Right ventricle myocardium superior (tissue), 1 donor: ENCODE measurements around the gene ACTRT2. TPM values are rescaled to one million over a fixed set of nuclear protein-coding genes. Genes with fewer than 3 reads are reported as not detected.

Source experiments
- ATAC-seq: fragments of 200-7000 bp; cut with Tn5 transposase; one replicate; pipeline ENCODE4 v1.9.1; 2020; ENCODE audit warnings: mild to moderate bottlenecking; ENCODE audit not compliant: poor library complexity
- DNase-seq: peaks from one replicate; pipeline ENCODE4 v3.0.0-alpha.2; 2020
- intact Hi-C: fragments of 100-400 bp; cut with DNase I; formaldehyde crosslinking; loops from one replicate; pipeline ENCODE4 v1.11.2; 2022
- total RNA-seq: library from RNA; stranded (reverse); fragmentation: NEBNext Ultra II Directional; extraction: Animal tissue kit (Norgen Biotek cat#: 25700); gene quantifications from one replicate; pipeline ENCODE4 v1.2.1, GENCODE V29; 2021
- donor health status: DM: no; HTN: yes; CAD: no; lungs with severe emphysema.

Gene ACTRT2
- total RNA-seq, 1 donor from 2014 or later: not detected

DNA sequence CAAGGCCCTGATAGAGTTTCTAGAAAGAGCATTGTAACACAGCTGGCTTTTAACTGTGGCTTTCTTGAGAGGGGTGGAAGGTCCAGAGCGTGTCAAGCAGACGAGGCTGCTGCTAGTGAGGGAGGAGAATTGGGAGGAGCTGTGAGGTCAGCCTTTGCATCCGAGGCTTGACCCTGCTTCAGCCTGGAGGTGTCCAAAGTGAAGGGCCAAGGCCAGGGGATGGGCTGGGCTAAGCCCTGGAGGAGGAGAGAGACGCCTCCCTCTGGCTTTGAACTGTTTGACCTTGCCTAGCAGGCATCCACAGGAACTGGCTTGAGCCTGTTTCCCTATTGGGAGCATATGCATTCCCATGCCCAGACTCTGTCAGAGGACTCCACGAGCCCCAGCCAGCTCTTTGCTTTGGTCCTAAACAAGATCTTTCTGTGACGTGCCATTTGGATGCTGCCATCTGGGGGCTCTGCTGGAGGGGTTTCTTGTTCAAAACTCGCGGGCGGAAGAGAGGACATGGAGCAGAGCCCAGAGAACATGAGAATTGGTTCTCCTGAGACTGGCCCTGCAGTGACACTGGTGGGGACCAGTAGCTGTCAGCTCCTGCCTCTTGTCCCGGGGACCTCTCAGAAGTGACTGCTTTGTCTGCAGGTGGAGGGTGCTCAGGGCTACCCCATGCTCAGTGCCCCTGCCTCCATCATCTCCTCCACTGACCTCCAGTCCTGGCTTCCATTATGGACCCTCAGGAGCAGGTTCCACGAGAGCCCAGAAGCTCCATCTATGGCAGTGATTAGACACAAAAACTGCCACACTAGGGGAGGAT lies 5.5 kb downstream of the ACTRT2 start:
- no peak for ATAC-seq
- intact Hi-C loops: no loop called here
- DNase-seq: no peak

DNA sequence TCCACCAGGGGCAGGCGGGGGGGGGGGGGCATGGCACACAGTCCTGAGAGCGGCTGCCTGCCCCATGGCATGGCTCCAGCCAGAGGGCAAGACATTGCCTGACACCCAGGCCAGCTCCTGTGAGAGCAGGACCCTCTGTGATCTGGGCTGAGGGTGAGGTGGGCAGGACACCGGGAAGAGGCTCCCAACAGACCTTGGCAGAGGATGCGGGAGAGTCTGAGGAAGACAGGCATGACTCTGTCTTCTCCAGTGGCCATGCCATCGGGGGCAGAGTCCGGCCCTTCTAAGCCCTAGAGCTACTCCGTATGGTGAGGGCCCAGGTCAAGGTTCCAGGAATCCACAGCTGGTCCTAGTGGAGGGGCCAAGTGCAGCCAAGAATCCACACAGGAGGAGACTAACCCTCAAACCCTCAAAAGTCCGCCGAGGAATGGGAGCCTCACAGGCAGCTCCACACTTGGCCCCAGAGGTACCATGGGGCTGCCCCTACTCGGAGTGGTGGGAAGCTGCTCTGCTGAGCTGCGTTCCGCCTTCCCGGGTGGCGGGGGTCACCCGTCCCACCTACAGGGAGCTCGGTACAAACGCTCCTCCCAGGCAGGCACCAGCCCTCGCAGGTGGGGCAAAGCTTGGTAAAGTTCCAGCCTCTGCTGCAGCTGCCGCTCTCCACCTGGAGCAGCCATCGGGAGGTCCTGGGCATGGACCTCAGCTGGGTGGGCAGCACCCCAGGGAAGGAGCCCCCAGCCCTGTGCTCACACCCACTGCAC lies 6.5 kb downstream of the ACTRT2 start:
- ATAC-seq (no peak), DNase-seq (peak; percentile 27)
- intact Hi-C loops: no loop called here

GRCh38 chr1:3028531-3029282 lies 7.4 kb downstream of the ACTRT2 start:
- intact Hi-C loops: no loop called here
- ATAC-seq (no peak), DNase-seq (peak; percentile 25)

DNA sequence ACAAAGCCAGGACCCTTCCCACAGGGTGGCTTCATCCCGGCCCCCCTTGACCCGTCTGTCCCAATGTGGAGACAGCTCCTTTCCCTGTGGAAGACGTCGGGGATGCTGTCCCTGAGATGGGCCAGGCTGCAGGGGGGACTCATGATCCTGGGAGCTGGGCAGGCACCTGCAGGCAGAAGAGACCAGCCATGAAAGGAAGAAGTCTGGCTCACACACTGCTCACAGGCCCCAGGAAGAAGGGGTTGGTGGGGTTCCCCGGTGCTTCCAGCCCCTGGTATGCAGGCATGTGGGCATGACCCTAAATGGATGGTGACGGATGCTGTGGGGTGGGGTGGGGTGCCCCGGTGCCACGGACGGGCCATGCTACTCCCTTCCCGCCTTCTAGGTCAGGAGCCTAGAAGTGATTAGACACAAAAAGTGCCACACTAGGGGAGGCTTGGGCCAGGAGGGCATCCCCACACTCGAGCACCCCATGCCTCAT lies 8.3 kb downstream of the ACTRT2 start:
- intact Hi-C loops: no loop called here
- peak; percentile 24 for DNase-seq
- ATAC-seq: no peak

DNA sequence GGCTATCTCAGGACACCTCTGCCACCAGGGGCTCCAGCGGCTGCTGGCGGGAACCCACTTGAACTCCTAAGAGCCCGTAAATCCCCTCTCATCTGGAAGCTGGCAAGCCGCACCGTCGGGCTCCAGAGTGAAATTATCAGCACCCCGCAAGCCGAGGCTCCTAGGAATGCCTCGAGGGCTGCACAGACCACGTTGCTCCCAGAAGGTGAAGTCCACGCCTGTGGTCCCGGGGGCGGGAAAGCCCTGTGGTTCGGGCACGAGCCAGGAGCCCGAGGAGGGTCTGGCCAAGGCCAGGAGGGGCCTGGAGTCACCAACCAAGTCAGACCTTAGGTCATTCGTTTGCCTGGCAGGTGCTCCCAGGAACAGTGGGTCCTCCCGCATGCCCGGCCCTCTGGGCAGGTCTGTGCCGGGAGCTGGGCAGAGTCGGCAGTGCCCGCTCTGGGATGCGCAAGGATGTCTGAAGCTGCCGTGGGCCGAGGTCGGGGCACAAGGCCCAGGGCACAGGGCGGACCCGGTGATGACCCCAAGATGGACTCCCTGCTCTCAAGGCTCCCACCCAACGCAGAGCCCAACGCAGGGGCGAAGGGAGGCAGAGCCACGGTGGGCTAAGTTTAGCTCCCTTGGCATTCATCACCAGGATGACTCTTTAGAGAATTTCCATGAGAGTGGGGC lies 8.9 kb downstream of the ACTRT2 start:
- intact Hi-C loops: no loop called here
- peak; percentile 36 for DNase-seq

GRCh38 chr1:3030663-3031381 lies 9.6 kb downstream of the ACTRT2 start:
- DNase-seq: peak; percentile 28
- intact Hi-C loops: no loop called here
- no peak for ATAC-seq

More for the DNA sequence above, 8.9 kb downstream of the ACTRT2 start:
- ATAC-seq: no peak

DNA sequence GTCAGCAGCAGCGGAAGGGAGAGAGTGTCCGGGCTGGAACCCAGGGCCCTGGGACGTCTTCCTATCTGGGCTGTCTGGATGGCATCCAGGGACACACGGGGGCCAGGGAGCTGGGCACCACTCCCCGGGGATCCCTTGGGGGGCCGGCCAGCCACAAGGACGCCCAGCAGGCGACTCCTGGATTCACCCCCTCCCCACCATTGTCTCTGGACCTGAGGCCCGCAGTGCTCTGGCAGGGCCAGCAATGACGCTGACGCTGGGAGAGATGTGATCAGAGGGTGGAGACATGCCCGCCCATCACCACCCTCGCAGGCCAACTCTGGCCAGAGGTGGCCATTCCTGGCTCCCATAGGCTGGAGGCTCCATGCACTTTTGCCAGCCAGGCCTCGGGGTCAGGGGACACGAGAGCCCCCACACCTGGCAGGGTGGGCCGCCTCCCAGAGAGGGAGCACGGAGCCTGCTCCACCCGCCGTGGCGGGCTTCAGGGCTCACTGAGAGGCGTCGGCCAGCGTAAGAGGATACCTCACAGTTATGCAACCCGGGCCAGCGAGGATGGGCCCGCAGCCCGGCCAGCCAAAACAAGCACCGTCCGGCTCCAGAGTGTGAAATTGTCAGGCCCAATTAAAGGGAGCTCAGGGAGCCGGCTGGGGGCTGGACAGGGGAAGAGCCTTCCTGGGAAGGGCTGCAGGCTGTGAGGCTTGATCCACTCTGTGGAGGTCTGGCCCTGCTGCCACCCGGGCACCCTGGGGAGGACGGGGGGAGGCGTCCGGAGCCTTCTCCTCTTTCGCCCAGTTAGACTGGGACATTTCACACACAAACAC lies 10.3 kb downstream of the ACTRT2 start:
- intact Hi-C loops: no loop called here
- DNase-seq (no peak), ATAC-seq (no peak)

GRCh38 chr1:3032371-3033039 lies 11.2 kb downstream of the ACTRT2 start:
- no peak for ATAC-seq
- DNase-seq: no peak
- intact Hi-C loops: no loop called here

- DNase-seq (no peak), ATAC-seq (no peak)
- intact Hi-C loops: no loop called here
Observed at GRCh38 chr1:3033040-3033789, 11.9 kb downstream of the ACTRT2 start.

DNA sequence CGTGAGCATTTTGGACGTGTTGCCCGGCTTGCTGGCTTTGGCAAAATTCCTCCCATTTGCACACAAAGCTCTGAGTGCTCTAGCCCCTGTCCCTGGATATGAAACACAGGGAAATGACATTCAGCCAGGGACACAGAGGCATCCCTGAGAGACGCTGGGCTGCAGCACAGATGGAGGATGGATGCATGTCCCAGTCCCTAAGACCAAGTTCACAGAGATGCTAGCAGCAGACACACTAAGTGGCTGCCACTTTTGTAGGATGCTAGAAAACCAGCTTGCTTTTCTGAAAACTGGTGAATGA lies 12.5 kb downstream of the ACTRT2 start:
- intact Hi-C loops: no loop called here
- ATAC-seq: no peak
- DNase-seq: no peak

DNA sequence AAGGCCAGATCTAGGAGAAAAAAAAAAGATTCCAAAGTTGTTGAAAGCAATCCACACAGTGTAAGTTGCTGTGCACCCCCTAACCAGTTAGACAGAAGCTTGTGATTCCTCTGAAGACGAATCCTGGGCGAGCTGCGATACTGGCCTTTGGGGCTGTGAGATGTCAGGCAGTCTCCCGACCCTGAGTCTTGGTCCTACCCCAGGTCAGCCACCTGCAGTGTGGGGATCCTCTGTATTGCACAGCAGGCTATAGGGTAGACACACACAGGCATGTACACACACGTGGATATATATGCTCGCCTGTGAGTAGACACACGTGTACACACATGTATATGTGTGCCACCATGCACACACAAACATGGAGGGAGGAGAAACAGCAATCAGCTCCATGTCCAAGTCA lies 12.9 kb downstream of the ACTRT2 start:
- ATAC-seq: no peak
- intact Hi-C loops: no loop called here

DNA sequence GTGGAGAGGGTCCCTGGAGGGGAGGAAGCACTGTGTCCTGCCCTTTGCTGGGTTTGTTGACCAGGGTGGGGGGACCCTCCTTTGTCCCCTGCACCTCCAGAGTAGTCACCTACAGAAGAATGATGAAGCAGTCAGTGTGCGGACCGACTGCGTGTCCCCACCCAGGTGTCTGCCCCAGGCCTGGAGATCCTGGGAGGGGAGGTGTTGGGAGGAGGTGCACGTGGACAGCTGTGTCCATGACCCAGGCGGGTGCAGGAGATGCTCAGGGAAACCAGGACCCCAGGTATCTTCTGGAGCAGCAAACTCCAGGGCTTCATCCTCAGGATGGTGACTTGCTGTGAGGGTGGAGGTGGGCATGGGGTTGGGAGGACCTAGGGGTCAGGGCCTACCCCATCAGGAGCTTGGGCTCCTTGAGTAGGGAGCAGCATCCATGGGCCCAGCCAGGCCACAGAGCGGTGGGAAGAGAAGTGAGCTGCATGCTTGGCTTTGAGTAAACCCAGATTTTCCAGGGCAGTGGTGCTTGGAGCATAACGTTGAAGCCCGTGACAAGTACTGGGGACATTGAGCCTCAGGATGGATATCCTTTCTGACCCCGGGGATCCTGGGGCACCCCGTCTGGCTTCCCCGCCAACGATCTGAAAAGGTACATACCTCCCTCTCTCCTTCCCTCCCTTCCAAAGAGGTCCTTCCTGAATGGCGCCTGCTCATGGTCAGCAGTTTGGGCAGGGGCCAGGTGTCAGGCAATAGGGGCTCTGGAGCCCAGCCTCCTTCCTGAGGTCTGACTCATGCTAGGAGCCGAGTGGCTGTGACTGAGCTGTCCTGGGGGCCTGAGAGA lies 13.7 kb downstream of the ACTRT2 start:
- no peak for DNase-seq
- no peak for ATAC-seq
- intact Hi-C loops: no loop called here

More for the DNA sequence above, 12.9 kb downstream of the ACTRT2 start:
- no peak for DNase-seq

DNA sequence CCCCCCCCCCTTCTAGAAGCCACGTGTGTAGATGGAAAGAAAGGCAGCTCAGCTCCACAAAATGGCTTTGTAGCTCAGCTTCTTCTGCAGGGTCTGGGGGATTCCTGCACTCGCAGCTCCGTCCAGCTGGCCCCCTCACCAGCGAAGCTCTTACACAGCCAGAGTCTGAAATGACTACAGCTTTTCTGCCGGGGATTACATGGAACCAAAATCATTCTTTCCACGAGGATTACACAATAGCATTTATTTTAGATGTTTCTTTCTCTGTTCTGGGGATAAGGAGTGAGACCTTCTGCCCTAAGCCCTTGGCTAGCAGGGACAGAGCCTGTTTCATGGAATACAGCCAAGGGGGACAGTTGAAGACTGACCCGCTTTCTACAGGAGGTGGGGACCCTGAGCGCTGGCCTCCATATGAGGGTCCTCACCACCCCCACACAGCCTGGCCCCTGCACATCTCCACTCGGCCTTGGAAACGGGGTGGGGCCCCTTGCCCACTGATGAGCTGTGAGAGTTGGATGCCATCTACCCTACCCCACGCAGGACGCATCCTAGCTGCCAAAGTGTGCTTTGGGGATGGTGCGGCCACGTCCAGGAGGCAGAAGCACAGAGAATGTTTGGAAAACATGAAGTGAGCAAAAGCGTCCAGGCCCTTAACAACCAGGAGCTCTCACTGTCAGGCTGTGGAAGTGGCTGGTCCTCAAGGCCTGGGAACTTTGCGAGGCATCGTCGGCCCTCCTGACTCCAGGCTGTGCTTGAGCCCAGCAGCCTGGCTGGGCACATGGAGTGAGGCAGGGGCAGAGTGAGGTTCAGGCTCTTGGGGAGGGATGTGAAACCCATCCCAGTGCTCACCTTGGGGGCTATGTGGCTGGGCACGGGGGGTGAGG lies 14.5 kb downstream of the ACTRT2 start:
- no peak for ATAC-seq
- intact Hi-C loops: no loop called here
- DNase-seq: peak; percentile 24

DNA sequence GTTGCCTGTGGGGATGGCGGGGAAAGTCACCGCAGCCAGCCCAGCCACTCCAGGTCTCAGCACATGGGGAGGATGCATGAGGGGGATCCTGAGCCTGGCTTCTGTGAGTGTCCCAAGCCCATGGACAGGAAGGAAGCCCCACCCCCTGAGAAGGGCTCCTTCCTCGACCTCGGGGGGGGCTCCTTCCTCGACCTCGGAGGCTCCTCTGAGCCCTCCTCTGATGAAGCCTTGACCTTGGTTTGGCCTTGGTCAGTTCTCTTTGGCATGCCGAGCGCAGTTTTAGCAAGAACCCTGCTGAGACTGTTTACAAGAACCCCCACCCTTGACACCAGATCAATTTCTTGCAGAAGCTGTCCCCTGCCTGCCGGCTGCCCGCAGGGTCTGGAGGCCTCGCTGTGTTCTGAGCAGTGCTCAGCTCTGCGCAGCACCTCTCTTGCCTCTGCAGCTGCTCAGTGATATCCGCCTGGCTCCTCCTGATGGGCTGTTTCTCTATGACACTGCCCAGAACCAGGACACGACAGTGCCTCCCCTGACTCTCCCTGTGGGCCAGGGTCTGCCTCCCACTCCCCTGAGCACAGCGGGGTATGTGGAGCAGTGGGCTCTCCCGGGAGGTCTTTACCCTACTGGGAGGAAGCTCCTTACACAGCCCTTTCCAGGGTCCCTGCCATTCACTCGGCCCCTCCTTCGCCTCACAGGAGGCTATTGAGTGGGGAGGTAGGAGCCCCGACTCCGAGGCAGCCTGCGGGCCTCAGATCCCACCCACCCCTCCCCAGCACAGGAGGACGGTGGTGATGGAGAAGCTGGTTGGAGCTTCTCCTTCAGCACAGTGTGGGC lies 15.4 kb downstream of the ACTRT2 start:
- intact Hi-C loops: no loop called here
- peak; percentile 28 for DNase-seq
- ATAC-seq: no peak
